GM18873 (cell line): Measurements from ENCODE around the gene CDH20.

Experiments used
- ATAC-seq: cut with Tn5 transposase; IDR thresholded peaks from one replicate; pipeline ENCODE4 v1.9.1; 2021; ENCODE audit warnings: mild to moderate bottlenecking, moderate library complexity, moderate number of reproducible peaks; ENCODE audit not compliant: unreplicated experiment, low FRiP score

CDH20 gene

GRCh38 chr18:61569176-61569892, 236.1 kb downstream of the CDH20 start:
- no peak for ATAC-seq

GRCh38 chr18:61570070-61570469, 236.8 kb downstream of the CDH20 start:
- ATAC-seq, result no peak

- no peak for ATAC-seq
These were observed 238.9 kb downstream of the CDH20 start for GRCh38 chr18:61572084-61572655.

- ATAC-seq, result no peak
These were observed 239.6 kb downstream of the CDH20 start for GRCh38 chr18:61572871-61573270.

GRCh38 chr18:61574665-61575064, 241.4 kb downstream of the CDH20 start:
- ATAC-seq, result no peak

- ATAC-seq, result no peak
These were observed 242.2 kb downstream of the CDH20 start for GRCh38 chr18:61575419-61575818.

- ATAC-seq, result no peak
These were observed 245.6 kb downstream of the CDH20 start for GRCh38 chr18:61578846-61579245.

GRCh38 chr18:61579581-61579980, 246.4 kb downstream of the CDH20 start:
- no peak for ATAC-seq

GRCh38 chr18:61580046-61580445, 246.8 kb downstream of the CDH20 start:
- ATAC-seq, result no peak

GRCh38 chr18:61581578-61582201, 248.5 kb downstream of the CDH20 start:
- peak; percentile 84 for ATAC-seq

GRCh38 chr18:61582202-61582710, 249.0 kb downstream of the CDH20 start:
- ATAC-seq, result no peak

- ATAC-seq, result no peak
These were observed 250.3 kb downstream of the CDH20 start for GRCh38 chr18:61583548-61583947.

GRCh38 chr18:61587865-61588264, 254.6 kb downstream of the CDH20 start:
- ATAC-seq, result no peak

- ATAC-seq, result no peak
These were observed 256.0 kb downstream of the CDH20 start for GRCh38 chr18:61589053-61589723.

GRCh38 chr18:61589724-61590065, 256.5 kb downstream of the CDH20 start:
- no peak for ATAC-seq

- no peak for ATAC-seq
These were observed 258.0 kb downstream of the CDH20 start for GRCh38 chr18:61591253-61591652.

GRCh38 chr18:61595615-61596251, 262.5 kb downstream of the CDH20 start:
- ATAC-seq, result no peak

- ATAC-seq, result no peak
These were observed 263.1 kb downstream of the CDH20 start for GRCh38 chr18:61596296-61596695.

- no peak for ATAC-seq
These were observed 264.1 kb downstream of the CDH20 start for GRCh38 chr18:61597316-61597715.

GRCh38 chr18:61600422-61600821, 267.2 kb downstream of the CDH20 start:
- no peak for ATAC-seq

- ATAC-seq, result no peak
These were observed 269.6 kb downstream of the CDH20 start for GRCh38 chr18:61602836-61603235.
